Stimulated activated CD8-positive, alpha-beta memory T cell treated with anti-CD3 and anti-CD28 coated beads, Interleukin-12 subunit alpha, Interleukin-12 subunit beta, amount 100 ng/mL, for 1 hour (primary cell): ENCODE results near the gene DYNC1H1.

ENCODE experiments used
- DNase-seq: peaks from one replicate; pipeline ENCODE4 v3.0.0-alpha.2; 2020; ENCODE audit warnings: low read depth

The DYNC1H1 gene

GRCh38 chr14:101944451-101944850, 19.9 kb upstream of the DYNC1H1 start:
- no peak for DNase-seq

- DNase-seq, result no peak
These were observed 19.2 kb upstream of the DYNC1H1 start for GRCh38 chr14:101945171-101945570.

GRCh38 chr14:101947577-101947903, 16.8 kb upstream of the DYNC1H1 start:
- DNase-seq, result no peak

GRCh38 chr14:101947904-101948665, 16.3 kb upstream of the DYNC1H1 start:
- DNase-seq, result peak; percentile 99

- DNase-seq, result no peak
These were observed 15.6 kb upstream of the DYNC1H1 start for GRCh38 chr14:101948666-101949216.

- DNase-seq, result no peak
These were observed 14.3 kb upstream of the DYNC1H1 start for GRCh38 chr14:101950100-101950499.

- DNase-seq, result no peak
These were observed 13.7 kb upstream of the DYNC1H1 start for GRCh38 chr14:101950516-101951215.

- no peak for DNase-seq
These were observed 11.2 kb upstream of the DYNC1H1 start for GRCh38 chr14:101953151-101953550.

GRCh38 chr14:101954501-101954900, 9.9 kb upstream of the DYNC1H1 start:
- DNase-seq, result no peak

GRCh38 chr14:101955695-101956161, 8.6 kb upstream of the DYNC1H1 start:
- DNase-seq, result no peak

- DNase-seq, result no peak
These were observed 8.0 kb upstream of the DYNC1H1 start for GRCh38 chr14:101956179-101956885.

GRCh38 chr14:101957406-101958234, 6.8 kb upstream of the DYNC1H1 start:
- no peak for DNase-seq

GRCh38 chr14:101958418-101959180, 5.8 kb upstream of the DYNC1H1 start:
- DNase-seq, result no peak

GRCh38 chr14:101959277-101959676, 5.1 kb upstream of the DYNC1H1 start:
- DNase-seq, result no peak

- no peak for DNase-seq
These were observed 4.1 kb upstream of the DYNC1H1 start for GRCh38 chr14:101960225-101960624.

- DNase-seq, result peak; percentile 59
These were observed 3.2 kb upstream of the DYNC1H1 start for GRCh38 chr14:101961011-101961721.

GRCh38 chr14:101961746-101962502, 2.4 kb upstream of the DYNC1H1 start:
- DNase-seq, result no peak

GRCh38 chr14:101962503-101962874, 1.9 kb upstream of the DYNC1H1 start:
- DNase-seq, result no peak

- DNase-seq, result no peak
These were observed 1.3 kb upstream of the DYNC1H1 start for GRCh38 chr14:101963052-101963451.
